HTR-8/SVneo (cell line): ENCODE measurements around the gene DYNC2LI1.

Experiments
- DNase-seq: peaks from one replicate; pipeline ENCODE4 v3.0.0; 2011; ENCODE audit warnings: low spot score, mixed read lengths; ENCODE audit not compliant: insufficient read length
- FAIRE-seq: peaks from 2 replicates; lab custom pipeline; 2011; peaks lifted over from hg19 to GRCh38; lab: Jason Lieb, UNC

DYNC2LI1 gene

DNA sequence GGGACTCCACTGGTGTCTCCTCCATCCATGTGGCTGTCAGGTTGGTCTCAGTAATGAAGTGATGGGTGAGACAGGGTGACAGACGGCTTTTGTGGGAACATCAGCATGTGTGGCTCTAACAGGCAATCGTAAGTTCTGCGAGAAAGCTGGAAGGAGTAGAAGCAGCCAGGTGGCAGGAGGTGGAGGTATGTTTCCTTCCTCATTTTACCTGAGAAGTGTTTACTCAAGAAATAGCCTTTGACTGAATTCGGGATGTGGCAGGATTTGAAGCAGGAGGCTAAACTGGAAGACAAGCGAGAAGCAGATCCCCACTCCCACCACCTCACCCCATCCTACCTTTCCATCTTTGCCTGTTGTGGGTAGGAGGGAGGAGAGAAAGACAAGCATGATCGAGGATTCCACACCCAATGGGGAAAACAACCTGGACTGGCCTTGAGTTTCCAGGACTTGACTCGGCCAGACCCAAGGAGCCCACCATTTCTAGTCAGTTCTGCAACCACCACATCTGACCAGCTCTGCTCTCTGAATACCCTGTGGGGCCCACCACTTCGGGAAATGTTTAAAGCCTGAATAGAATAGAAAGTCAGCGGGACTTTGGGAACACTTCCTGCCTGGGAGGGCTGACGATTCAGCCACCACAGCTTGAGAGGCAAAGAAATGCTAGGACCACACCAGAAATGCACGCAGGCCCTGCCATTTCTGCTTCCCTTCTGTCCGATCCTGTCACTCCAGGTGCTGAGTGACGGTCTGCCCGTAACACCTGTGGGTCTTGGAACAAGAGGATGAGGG lies 66.1 kb downstream of the DYNC2LI1 start:
- no peak for DNase-seq
- FAIRE-seq: no peak

DNA sequence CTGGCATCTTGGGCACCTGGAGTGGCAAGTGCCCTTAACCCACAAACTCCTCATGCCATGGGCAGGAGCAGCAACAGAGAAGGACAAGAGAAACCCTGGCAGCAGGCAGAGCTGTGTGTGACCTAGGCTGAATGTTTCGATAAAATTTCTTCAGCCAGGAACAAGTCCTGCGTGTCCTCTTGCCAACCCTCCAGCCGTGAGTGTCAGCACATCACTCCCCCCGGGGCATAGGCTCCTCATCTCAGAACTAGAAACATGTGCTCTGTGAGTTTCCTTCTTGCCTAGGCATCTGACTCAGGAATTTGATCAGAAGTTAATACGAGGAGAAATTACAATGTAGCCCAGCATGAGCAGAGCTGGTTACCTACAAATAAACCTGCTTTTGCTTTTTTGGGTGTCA lies 67.1 kb downstream of the DYNC2LI1 start:
- FAIRE-seq: no peak

DNA sequence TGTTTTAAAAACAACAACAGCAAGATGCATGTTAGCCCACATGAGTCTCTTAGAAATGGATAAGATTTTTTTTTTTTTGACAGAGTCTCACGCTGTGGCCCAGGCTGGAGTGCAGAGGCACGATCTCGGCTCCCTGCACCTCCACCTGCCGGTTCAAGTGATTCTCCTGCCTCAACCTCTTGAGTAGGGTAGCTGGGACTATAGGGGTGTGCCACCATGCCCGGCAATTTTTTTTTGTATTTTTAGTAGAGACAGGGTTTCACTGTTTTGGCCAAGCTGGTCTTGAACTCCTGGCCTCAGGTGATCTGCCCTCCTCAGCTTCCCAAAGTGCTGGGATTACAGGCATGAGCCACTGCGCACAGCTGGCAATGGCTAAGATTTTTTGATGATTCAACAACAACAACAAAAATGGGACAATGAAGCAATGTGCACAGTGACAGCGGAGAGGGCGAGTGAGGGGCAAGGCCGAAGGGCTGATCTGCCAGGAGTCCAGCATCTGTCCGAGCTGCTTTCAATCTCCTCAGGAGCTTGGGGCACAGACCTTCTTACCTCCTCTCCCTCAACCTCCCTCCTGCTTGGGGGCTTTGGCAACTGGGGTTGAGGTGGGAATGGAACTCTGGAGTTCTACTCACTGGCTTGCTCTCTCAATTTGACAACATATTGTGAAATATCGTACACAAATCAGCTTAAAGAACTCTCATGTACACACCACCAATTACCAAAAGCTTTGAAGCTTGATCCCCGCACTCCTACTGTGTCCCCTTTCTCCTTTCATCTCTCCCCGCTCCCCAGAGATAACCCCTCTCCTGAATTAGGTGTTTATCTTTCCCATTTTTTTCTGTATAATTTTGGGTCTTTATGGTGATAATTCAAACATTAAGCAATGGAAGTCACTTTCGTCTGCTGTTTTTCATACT lies 68.4 kb downstream of the DYNC2LI1 start:
- DNase-seq (no peak), FAIRE-seq (no peak)

More for the DNA sequence above, 67.1 kb downstream of the DYNC2LI1 start:
- DNase-seq: no peak

GRCh38 chr2:43842866-43843226 lies 69.0 kb downstream of the DYNC2LI1 start:
- FAIRE-seq (no peak), DNase-seq (no peak)

DNA sequence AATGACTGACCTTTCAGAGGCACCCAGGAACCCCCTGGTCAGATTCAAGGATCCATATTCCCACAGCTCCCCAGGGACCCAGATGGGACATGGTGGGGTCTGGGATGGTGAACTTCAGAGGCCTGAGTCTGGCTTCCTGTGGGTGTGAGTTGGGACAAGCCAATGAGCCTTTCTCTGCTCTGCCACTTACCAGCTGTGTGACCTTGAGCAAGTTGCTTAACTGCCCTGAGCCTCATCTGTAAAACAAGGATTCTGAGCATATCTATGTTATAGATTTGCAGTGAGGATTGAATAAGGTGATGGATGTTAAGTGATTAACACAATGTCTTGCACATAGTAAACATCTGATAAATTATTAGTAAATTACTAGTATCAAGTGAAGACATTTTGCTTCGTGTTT lies 71.3 kb downstream of the DYNC2LI1 start:
- DNase-seq (no peak), FAIRE-seq (no peak)

DNA sequence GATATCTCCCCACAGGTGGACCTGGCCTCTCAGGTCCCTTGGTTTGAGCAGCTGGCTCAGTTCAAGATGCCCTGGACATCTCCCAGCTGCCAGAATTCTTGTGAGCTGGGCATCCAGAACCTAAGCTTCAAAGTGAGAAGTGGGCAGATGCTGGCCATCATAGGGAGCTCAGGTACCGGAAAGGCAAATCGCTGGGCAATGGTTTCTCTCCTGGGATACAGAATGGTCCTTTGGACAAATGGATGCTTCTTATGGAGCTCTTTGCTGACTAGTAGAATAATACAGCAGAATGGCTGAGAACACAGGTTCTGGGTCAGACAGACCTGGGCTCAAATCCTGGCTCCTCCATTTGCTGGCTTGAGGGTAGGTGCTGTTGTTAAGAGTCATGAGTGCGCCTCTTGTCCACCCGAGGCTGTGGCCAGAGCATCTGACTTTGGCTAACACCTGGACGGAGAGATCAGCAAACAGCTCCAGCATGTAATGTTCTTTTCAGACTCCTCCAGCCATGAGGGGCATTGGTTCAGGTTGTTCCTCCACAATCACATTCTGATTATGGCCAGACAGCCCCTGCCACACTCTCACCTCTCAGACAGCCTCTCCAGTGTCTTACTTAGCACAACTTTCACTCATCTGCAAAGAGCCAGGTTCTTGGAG lies 72.4 kb downstream of the DYNC2LI1 start:
- DNase-seq (no peak), FAIRE-seq (no peak)

- DNase-seq (no peak), FAIRE-seq (peak; percentile 9)
Observed at GRCh38 chr2:43848214-43848613, 74.4 kb downstream of the DYNC2LI1 start.

- FAIRE-seq (no peak), DNase-seq (no peak)
Observed at GRCh38 chr2:43851011-43851980, 77.5 kb downstream of the DYNC2LI1 start.

- DNase-seq (no peak), FAIRE-seq (no peak)
Observed at GRCh38 chr2:43852196-43852730, 78.4 kb downstream of the DYNC2LI1 start.

GRCh38 chr2:43853141-43854081 lies 79.6 kb downstream of the DYNC2LI1 start:
- no peak for DNase-seq
- no peak for FAIRE-seq

DNA sequence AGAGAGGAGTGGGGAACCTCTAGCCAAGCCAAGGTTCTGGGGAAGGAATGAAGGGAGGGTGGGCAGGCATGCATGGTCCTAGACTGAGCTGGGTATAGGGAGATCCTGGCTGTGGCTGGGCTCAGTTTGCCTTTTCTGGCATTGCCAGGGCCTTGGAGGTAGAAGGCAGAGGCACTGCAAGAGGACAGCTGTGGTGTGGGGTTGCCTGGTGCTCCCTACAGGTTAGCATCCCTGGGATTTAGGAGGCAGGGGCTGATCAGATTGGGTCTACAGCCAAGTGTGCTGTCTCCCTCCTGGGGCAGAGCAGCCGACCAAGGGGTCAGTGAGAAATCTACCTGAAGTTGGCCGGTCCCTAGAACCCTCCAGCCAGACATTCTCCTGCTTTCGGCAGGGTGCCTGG lies 80.8 kb downstream of the DYNC2LI1 start:
- DNase-seq (no peak), FAIRE-seq (no peak)

GRCh38 chr2:43855292-43855691 lies 81.5 kb downstream of the DYNC2LI1 start:
- FAIRE-seq (no peak), DNase-seq (no peak)
